IMR-90 (cell line): ENCODE data around the gene PRKCA. TPM values are rescaled to one million over a fixed set of nuclear protein-coding genes. Genes with fewer than 3 reads are reported as not detected.

Experiments
- ATAC-seq: fragments of 200-7000 bp; cut with Tn5 transposase; 2 replicates; pipeline ENCODE4 v1.9.1; 2020; ENCODE audit warnings: low read depth, mild to moderate bottlenecking, moderate library complexity
- BruUV-seq: library from RNA; stranded (reverse); fragments of 400-500 nt; replicated peaks from 2 replicates; lab custom pipeline; 2021; lab: Mats Ljungman, UMichigan
- CTCF ChIA-PET: fragments of 300-600 bp; formaldehyde crosslinking; extraction: SDS; loops from one replicate; lab custom pipeline; 2021; ENCODE audit warnings: antibody characterized with exemption; lab: Yijun Ruan, JAX
- POLR2A ChIA-PET: fragments of 300-600 bp; sonication (Branson Sonifier 250); formaldehyde crosslinking; loops from one replicate; lab custom pipeline; 2022; ENCODE audit warnings: antibody characterized with exemption; ENCODE audit not compliant: unreplicated experiment; lab: Charles Lee
- DNase-seq: peaks from one replicate; pipeline ENCODE4 v3.0.0; 2013
- H2AFZ ChIP-seq: replicated peaks from 2 replicates; pipeline ENCODE3; 2013; ENCODE audit warnings: low read length, mild to moderate bottlenecking; ENCODE audit not compliant: poor library complexity
- H2AK5ac ChIP-seq: 2 replicates; pipeline ENCODE4 v1.6.1; 2013; ENCODE audit warnings: low read depth, low read length, inconsistent platforms
- H2AK9ac ChIP-seq: replicated peaks from 2 replicates; pipeline ENCODE3; 2013; ENCODE audit warnings: mild to moderate bottlenecking, low read depth, low read length, moderate library complexity; ENCODE audit not compliant: poor library complexity
- H2BK120ac ChIP-seq: 2 replicates; pipeline ENCODE4 v1.6.1; 2013; ENCODE audit warnings: low read depth, low read length, inconsistent platforms
- H2BK15ac ChIP-seq: 3 replicates; pipeline ENCODE4 v1.6.1; 2013; ENCODE audit warnings: low read depth, low read length, inconsistent platforms
- H2BK20ac ChIP-seq: 2 replicates; pipeline ENCODE4 v1.6.1; 2013; ENCODE audit warnings: low read depth, mild to moderate bottlenecking, inconsistent platforms, low read length, moderate library complexity
- H2BK5ac ChIP-seq: 2 replicates; pipeline ENCODE4 v1.6.1; 2013; ENCODE audit warnings: mild to moderate bottlenecking, low read depth, low read length, inconsistent platforms; ENCODE audit not compliant: poor library complexity, severe bottlenecking
- H3K14ac ChIP-seq: replicated peaks from 2 replicates; pipeline ENCODE4 v1.6.1; 2013; ENCODE audit warnings: low read depth, low read length, inconsistent platforms
- H3K18ac ChIP-seq: 2 replicates; pipeline ENCODE4 v1.6.1; 2013; ENCODE audit warnings: low read depth, low read length, control low read depth
- H3K23ac ChIP-seq: 2 replicates; pipeline ENCODE4 v1.6.1; 2013; ENCODE audit warnings: low read depth, low read length, inconsistent platforms
- H3K27ac ChIP-seq: 2 replicates; pipeline ENCODE4 v1.5.1; 2013; ENCODE audit warnings: mild to moderate bottlenecking, control low read depth, low read length; ENCODE audit not compliant: insufficient read depth
- H3K27me3 ChIP-seq: 2 replicates; pipeline ENCODE4 v1.6.1; 2013; ENCODE audit warnings: low read length; ENCODE audit not compliant: control insufficient read depth, insufficient read depth
- H3K36me3 ChIP-seq: 2 replicates; pipeline ENCODE4 v1.6.1; 2013; ENCODE audit warnings: low read length, mixed read lengths; ENCODE audit not compliant: control insufficient read depth, insufficient read depth
- H3K4ac ChIP-seq: 2 replicates; pipeline ENCODE4 v1.6.1; 2013; ENCODE audit warnings: low read depth, low read length, inconsistent platforms
- H3K4me1 ChIP-seq: 2 replicates; pipeline ENCODE4 v1.6.1; 2013; ENCODE audit warnings: low read length, mixed read lengths; ENCODE audit not compliant: control insufficient read depth, insufficient read depth
- H3K4me2 ChIP-seq: 2 replicates; pipeline ENCODE4 v1.6.1; 2013; ENCODE audit warnings: low read depth, mild to moderate bottlenecking, control low read depth, low read length, moderate library complexity
- H3K4me3 ChIP-seq: 2 replicates; pipeline ENCODE4 v1.5.1; 2013; ENCODE audit warnings: low read depth, mild to moderate bottlenecking, control low read depth, low read length, moderate library complexity; ENCODE audit not compliant: insufficient read depth
- H3K56ac ChIP-seq: 2 replicates; pipeline ENCODE4 v1.6.1; 2013; ENCODE audit warnings: low read length, inconsistent platforms; ENCODE audit not compliant: insufficient read depth; ENCODE audit errors: extremely low read depth
- H3K79me1 ChIP-seq, 2 experiments: 2 replicates each; pipeline ENCODE4 v1.6.1; 2013; ENCODE audit warnings: low read length in 2 of 2, inconsistent platforms in 1 of 2, low read depth in 1 of 2
- H3K9ac ChIP-seq: 2 replicates; pipeline ENCODE4 v1.6.1; 2013; ENCODE audit warnings: low read depth, low read length, control low read depth
- H3K9me1 ChIP-seq: 2 replicates; pipeline ENCODE4 v1.6.1; 2013; ENCODE audit warnings: low read length, inconsistent platforms; ENCODE audit not compliant: insufficient read depth
- H3K9me3 ChIP-seq: 2 replicates; pipeline ENCODE4 v1.6.1; 2013; ENCODE audit warnings: low read length; ENCODE audit not compliant: control insufficient read depth, insufficient read depth
- H4K20me1 ChIP-seq: 2 replicates; pipeline ENCODE4 v1.6.1; 2013; ENCODE audit warnings: low read length, inconsistent platforms; ENCODE audit not compliant: insufficient read depth
- H4K5ac ChIP-seq: 2 replicates; pipeline ENCODE4 v1.6.1; 2013; ENCODE audit warnings: mild to moderate bottlenecking, low read depth, low read length, control low read depth
- H4K8ac ChIP-seq, 2 experiments: 2 replicates each; pipeline ENCODE4 v1.6.1; 2013; ENCODE audit warnings: low read depth in 2 of 2, low read length in 2 of 2, control low read depth in 1 of 2, inconsistent platforms in 1 of 2
- H4K91ac ChIP-seq: 2 replicates; pipeline ENCODE4 v1.6.1; 2013; ENCODE audit warnings: low read depth, low read length, inconsistent platforms; ENCODE audit not compliant: insufficient read depth
- FOS ChIP-seq: fragments of 150-350 bp; IDR thresholded peaks from 2 replicates; pipeline ENCODE4 v1.6.1; 2016; ENCODE audit warnings: low read depth, low read length
- MXI1 ChIP-seq: IDR thresholded peaks from 2 replicates; pipeline ENCODE4 v1.6.1; 2012; ENCODE audit warnings: low read depth, mild to moderate bottlenecking, low read length, moderate library complexity, borderline replicate concordance
- WGBS, 2 experiments: methylation state at CpG; one replicate each; pipeline versions ENCODE4 v1.1.5 to v1.1.7; 2013; ENCODE audit warnings: missing lambda C conversion rate in 2 of 2; ENCODE audit not compliant: insufficient read length in 1 of 2; ENCODE audit errors: extremely low coverage in 2 of 2; 5-methylcytosine and 5-hydroxymethylcytosine counted together
- dilution Hi-C: fragments of 300-500 bp; cut with HindIII; formaldehyde crosslinking; loops from one replicate; pipeline ENCODE4 v1.14.3; 2018; ENCODE audit warnings: low sequenced_read_pairs; ENCODE audit not compliant: unreplicated experiment
- in situ Hi-C: fragments of 300-500 bp; cut with MboI; formaldehyde crosslinking; loops from 3 replicates; pipeline ENCODE4 v1.14.3; 2019; ENCODE audit warnings: low sequenced_read_pairs, inconsistent platforms, mixed read lengths
- intact Hi-C: fragments of 100-400 bp; cut with micrococcal nuclease; formaldehyde crosslinking; loops from 2 replicates; pipeline ENCODE4 v1.10.0; 2022
- polyA plus RNA-seq, 3 experiments: library from polyadenylated mRNA; depleted of rRNA; stranded (reverse); fragments of >200 nt; gene quantifications; 2 replicates each; pipeline ENCODE4 v1.2.3, GENCODE V29; 2012; ENCODE audit warnings: low replicate concordance in 1 of 3
- total RNA-seq: library from RNA; depleted of rRNA; stranded (reverse); fragments of >200 nt; gene quantifications from 2 replicates; pipeline ENCODE4 v1.2.3, GENCODE V29; 2012

The PRKCA gene
- total and polyA plus RNA-seq, 2 of the 4 experiments (the other 2 are of a cell fraction): 31.0 to 46.0 TPM

DNA sequence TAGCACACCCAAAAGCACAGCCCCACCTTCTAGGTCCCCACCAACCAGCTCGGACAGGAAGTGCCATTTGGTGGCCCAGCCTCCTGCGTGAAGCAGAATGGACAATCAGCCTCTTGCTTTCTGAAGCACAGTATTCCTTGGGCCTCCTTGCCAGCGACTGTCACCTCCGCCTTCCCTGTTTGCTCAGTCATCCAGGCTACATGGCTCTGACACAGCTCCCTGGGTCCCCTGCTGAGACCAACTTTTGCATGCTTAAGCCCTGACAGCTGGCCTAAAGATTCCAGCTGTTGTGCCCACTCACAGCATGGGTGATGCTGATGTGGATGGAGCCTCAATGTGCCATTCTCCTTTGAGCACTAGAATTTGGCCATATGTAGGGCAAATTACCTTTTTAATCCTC, 528.0 kb downstream of the PRKCA start:
- H3K56ac ChIP-seq: no peak overlapping the region
- POLR2A ChIA-PET: no interaction called here
- H3K9ac ChIP-seq: no peak overlapping the region
- no peak overlapping the region for H2BK20ac ChIP-seq
- dilution Hi-C loops (no loop called here), in situ Hi-C loops (no loop called here), intact Hi-C loops (no loop called here)
- H3K9me1 ChIP-seq: no peaks in the 10 kb centered on the region
- H2BK5ac ChIP-seq: no peak overlapping the region
- H3K23ac ChIP-seq: no peak overlapping the region
- 27% methylated on average over 2 of the region's 4 CpGs; no CpG with 5 or more reads in 1 of the 2 experiments for WGBS, 2 experiments
- H3K4me3 ChIP-seq: no peak overlapping the region
- H2AK9ac ChIP-seq: no peak overlapping the region
- H2BK120ac ChIP-seq: no peak overlapping the region
- DNase-seq (no peak), ATAC-seq (no peak)
- H4K8ac ChIP-seq: no peak overlapping the region
- no peak overlapping the region for H3K4me2 ChIP-seq
- CTCF ChIA-PET: no interaction called here
- no peak overlapping the region for H3K4ac ChIP-seq
- no peaks in the 10 kb centered on the region for H4K20me1 ChIP-seq
- H2AK5ac ChIP-seq: no peak overlapping the region
- peaks cover 25% of the 10 kb centered on the region for H3K27me3 ChIP-seq
- no peak overlapping the region for H3K27ac ChIP-seq
- no peaks in the 10 kb centered on the region for H3K4me1 ChIP-seq
- H4K5ac ChIP-seq: no peak overlapping the region
- no peaks in the 10 kb centered on the region for H3K9me3 ChIP-seq
- H4K91ac ChIP-seq: no peak overlapping the region
- BruUV-seq: no TSS peak
- no peak overlapping the region for H2BK15ac ChIP-seq
- no peak overlapping the region for H3K14ac ChIP-seq
- no peak overlapping the region for H2AFZ ChIP-seq
- no peaks in the 10 kb centered on the region for H3K79me1 ChIP-seq
- H3K18ac ChIP-seq: no peak overlapping the region
- no peak for TF ChIP-seq MXI1
- no peak for TF ChIP-seq FOS
- H3K36me3 ChIP-seq: no peaks in the 10 kb centered on the region
